HEK293 (cell line): ENCODE measurements around the gene SEC11A.

Experiments used
- CTCF ChIA-PET: fragments of 350-600 bp; formaldehyde crosslinking; extraction: SDS; loops from one replicate; lab custom pipeline; 2021; ENCODE audit warnings: antibody characterized with exemption; lab: Yijun Ruan, JAX
- POLR2A ChIA-PET: fragments of 300-600 bp; formaldehyde crosslinking; extraction: SDS; loops from one replicate; lab custom pipeline; 2020; ENCODE audit warnings: antibody characterized with exemption, inconsistent platforms; lab: Yijun Ruan, JAX
- H3K27ac ChIP-seq: fragments of 200-500 bp; sonication (Bioruptor generic); 2 replicates; pipeline ENCODE4 v1.5.1; 2014; ENCODE audit warnings: low read depth, low read length, control low read depth, inconsistent platforms; ENCODE audit errors: extremely low read depth
- H3K36me3 ChIP-seq, 2 experiments: fragments of 200-500 bp in 1 of 2; sonication (Bioruptor generic) in 1 of 2; 1 replicate in 1 of 2; 2 replicates in 1 of 2; pipeline ENCODE4 v1.5.1; 2014 to 2017; ENCODE audit warnings: inconsistent platforms in 2 of 2, low read length in 2 of 2; ENCODE audit not compliant: control insufficient read depth in 2 of 2, insufficient read depth in 1 of 2
- H3K4me1 ChIP-seq: fragments of 200-500 bp; sonication (Bioruptor generic); 2 replicates; pipeline ENCODE4 v1.5.1; 2014; ENCODE audit warnings: mild to moderate bottlenecking, low read length, inconsistent platforms; ENCODE audit not compliant: control insufficient read depth, insufficient read depth
- H3K4me3 ChIP-seq: 2 replicates; pipeline ENCODE4 v1.5.1; 2011; ENCODE audit warnings: low read depth, mild to moderate bottlenecking, control low read depth, low read length, moderate library complexity
- H3K9me3 ChIP-seq: fragments of 200-500 bp; sonication (Bioruptor generic); 2 replicates; pipeline ENCODE4 v1.5.1; 2014; ENCODE audit warnings: low read depth, low read length, inconsistent platforms; ENCODE audit not compliant: control insufficient read depth, insufficient read depth
- HOXD13 ChIP-seq: sonication (generic); formaldehyde crosslinking; IDR thresholded peaks from 2 replicates; pipeline ENCODE4 v1.8.0; 2022; ENCODE audit warnings: missing genetic modification reagents, borderline replicate concordance
- REPIN1 ChIP-seq: fragments of 450-650 bp; formaldehyde crosslinking; IDR thresholded peaks from 2 replicates; pipeline ENCODE4 v1.5.1; 2017; ENCODE audit warnings: missing biosample characterization, missing genetic modification characterization, low read depth
- SALL2 ChIP-seq: fragments of 450-650 bp; formaldehyde crosslinking; IDR thresholded peaks from 2 replicates; pipeline ENCODE4 v1.5.0; 2017; ENCODE audit warnings: missing biosample characterization, mild to moderate bottlenecking, missing genetic modification characterization, borderline replicate concordance
- SCRT1 ChIP-seq: fragments of 450-650 bp; formaldehyde crosslinking; IDR thresholded peaks from 2 replicates; pipeline ENCODE4 v1.5.1; 2016; ENCODE audit warnings: missing biosample characterization, missing genetic modification characterization, borderline replicate concordance
- ZBTB1 ChIP-seq: fragments of 450-650 bp; formaldehyde crosslinking; IDR thresholded peaks from 2 replicates; pipeline ENCODE4 v1.5.1; 2016; ENCODE audit warnings: missing biosample characterization, missing genetic modification characterization
- ZBTB8A ChIP-seq: fragments of 450-650 bp; formaldehyde crosslinking; IDR thresholded peaks from 2 replicates; pipeline ENCODE4 v1.5.1; 2016; ENCODE audit warnings: missing biosample characterization, missing genetic modification characterization
- ZFP3 ChIP-seq: fragments of 450-650 bp; formaldehyde crosslinking; IDR thresholded peaks from 2 replicates; pipeline ENCODE4 v1.5.1; 2016; ENCODE audit warnings: low read depth, missing biosample characterization, missing genetic modification characterization
- ZFP37 ChIP-seq: fragments of 450-650 bp; formaldehyde crosslinking; IDR thresholded peaks from 2 replicates; pipeline ENCODE4 v1.5.1; 2016; ENCODE audit warnings: missing biosample characterization, missing genetic modification characterization
- ZFP41 ChIP-seq: fragments of 450-650 bp; formaldehyde crosslinking; IDR thresholded peaks from 2 replicates; pipeline ENCODE4 v1.5.1; 2016; ENCODE audit warnings: missing biosample characterization, missing genetic modification characterization, borderline replicate concordance
- ZNF133 ChIP-seq: fragments of 450-650 bp; formaldehyde crosslinking; IDR thresholded peaks from 2 replicates; pipeline ENCODE4 v1.5.1; 2016; ENCODE audit warnings: missing biosample characterization, missing genetic modification characterization
- ZNF155 ChIP-seq: fragments of 450-650 bp; formaldehyde crosslinking; IDR thresholded peaks from 2 replicates; pipeline ENCODE4 v1.5.1; 2016; ENCODE audit warnings: missing biosample characterization, missing genetic modification characterization
- ZNF157 ChIP-seq: fragments of 450-650 bp; formaldehyde crosslinking; IDR thresholded peaks from 2 replicates; pipeline ENCODE4 v1.5.1; 2016; ENCODE audit warnings: missing biosample characterization, missing genetic modification characterization
- ZNF16 ChIP-seq: fragments of 450-650 bp; formaldehyde crosslinking; IDR thresholded peaks from 2 replicates; pipeline ENCODE4 v1.5.1; 2016; ENCODE audit warnings: low read depth, missing biosample characterization, missing genetic modification characterization
- ZNF2 ChIP-seq: fragments of 450-650 bp; formaldehyde crosslinking; IDR thresholded peaks from 2 replicates; pipeline ENCODE4 v1.5.1; 2016; ENCODE audit warnings: missing biosample characterization, missing genetic modification characterization
- ZNF292 ChIP-seq: fragments of 450-650 bp; formaldehyde crosslinking; IDR thresholded peaks from 2 replicates; pipeline ENCODE4 v1.5.1; 2016; ENCODE audit warnings: low read depth, missing biosample characterization, missing genetic modification characterization, borderline replicate concordance
- ZNF473 ChIP-seq: fragments of 450-650 bp; formaldehyde crosslinking; IDR thresholded peaks from 2 replicates; pipeline ENCODE4 v1.5.1; 2017; ENCODE audit warnings: missing biosample characterization, missing genetic modification characterization
- ZNF530 ChIP-seq: fragments of 450-650 bp; formaldehyde crosslinking; IDR thresholded peaks from 2 replicates; pipeline ENCODE4 v1.5.1; 2016; ENCODE audit warnings: low read depth, missing biosample characterization, missing genetic modification characterization
- ZNF549 ChIP-seq: fragments of 450-650 bp; IDR thresholded peaks from 2 replicates; pipeline ENCODE4 v1.5.1; 2018; ENCODE audit warnings: missing biosample characterization, missing genetic modification characterization, mild to moderate bottlenecking, inconsistent platforms, moderate library complexity
- ZNF561 ChIP-seq: fragments of 450-650 bp; IDR thresholded peaks from 2 replicates; pipeline ENCODE4 v1.5.1; 2018; ENCODE audit warnings: missing biosample characterization, missing genetic modification characterization, borderline replicate concordance
- ZNF585B ChIP-seq: fragments of 450-650 bp; formaldehyde crosslinking; IDR thresholded peaks from 2 replicates; pipeline ENCODE4 v1.5.1; 2016; ENCODE audit warnings: missing biosample characterization, missing genetic modification characterization
- ZNF677 ChIP-seq: fragments of 450-650 bp; IDR thresholded peaks from 2 replicates; pipeline ENCODE4 v1.5.0; 2018; ENCODE audit warnings: missing biosample characterization, mild to moderate bottlenecking, missing genetic modification characterization, moderate library complexity
- ZNF777 ChIP-seq: fragments of 450-650 bp; formaldehyde crosslinking; IDR thresholded peaks from 2 replicates; pipeline ENCODE4 v1.5.1; 2017; ENCODE audit warnings: missing biosample characterization, missing genetic modification characterization, borderline replicate concordance
- TF ChIP-seq, protein P1 (sequence below): fragments of 450-650 bp; formaldehyde crosslinking; IDR thresholded peaks from 2 replicates; pipeline ENCODE4 v1.5.1; 2016; ENCODE audit warnings: missing biosample characterization, missing genetic modification characterization
- TF ChIP-seq, protein P2 (sequence below): sonication (generic); formaldehyde crosslinking; IDR thresholded peaks from 2 replicates; pipeline ENCODE4 v1.8.1; 2022; ENCODE audit warnings: mild to moderate bottlenecking, moderate library complexity, missing genetic modification reagents
- TF ChIP-seq, protein P3 (sequence below): fragments of 450-650 bp; formaldehyde crosslinking; IDR thresholded peaks from 2 replicates; pipeline ENCODE4 v1.5.1; 2017; ENCODE audit warnings: missing biosample characterization, missing genetic modification characterization
- TF ChIP-seq, protein P4 (sequence below): fragments of 450-650 bp; formaldehyde crosslinking; IDR thresholded peaks from 2 replicates; pipeline ENCODE4 v1.5.1; 2017; ENCODE audit warnings: missing biosample characterization, missing genetic modification characterization
- TF ChIP-seq, protein P5 (sequence below): fragments of 450-650 bp; formaldehyde crosslinking; IDR thresholded peaks from 2 replicates; pipeline ENCODE4 v1.5.1; 2016; ENCODE audit warnings: missing biosample characterization, missing genetic modification characterization
- TF ChIP-seq, protein P6 (sequence below): fragments of 450-650 bp; formaldehyde crosslinking; IDR thresholded peaks from 2 replicates; pipeline ENCODE4 v1.5.1; 2017; ENCODE audit warnings: missing biosample characterization, missing genetic modification characterization

Gene SEC11A

DNA sequence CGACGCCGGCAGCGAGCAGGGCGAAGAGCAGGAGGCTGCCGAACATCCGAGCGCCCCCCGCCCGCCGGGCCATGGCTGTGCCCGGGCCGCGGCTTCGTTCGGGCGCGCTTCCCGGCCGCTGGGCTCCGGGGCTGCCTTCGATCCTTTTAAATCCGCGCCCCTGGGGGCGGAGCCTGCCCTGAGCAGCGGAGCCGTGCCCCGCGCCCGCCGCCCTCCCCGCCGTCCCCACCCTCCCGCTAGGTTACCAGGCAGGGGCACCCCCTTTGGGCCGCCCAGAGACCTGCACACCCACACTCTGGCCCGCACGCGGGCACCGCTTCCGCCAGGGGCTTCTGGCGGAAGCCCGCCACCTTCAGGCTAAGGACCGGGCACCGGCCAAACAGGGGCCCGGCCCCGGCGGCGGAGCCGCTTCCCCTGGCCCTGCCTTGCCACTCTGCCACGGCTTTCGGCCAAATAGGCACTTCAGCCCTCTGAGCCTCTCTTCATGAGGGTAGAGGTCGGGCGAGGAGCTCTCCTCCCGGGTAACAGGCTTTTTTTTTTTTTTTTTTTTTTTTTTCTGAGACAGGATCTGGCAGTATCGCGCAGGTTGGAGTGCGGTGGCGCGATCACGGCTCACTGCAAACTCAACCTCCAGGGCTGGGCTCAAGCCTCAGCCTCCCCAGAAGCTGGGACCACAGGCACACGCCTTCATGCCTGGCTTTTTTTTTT is 57.7 kb downstream of the SEC11A start, which contains the start of gene NMB (continued):
- TF ChIP-seq REPIN1 (no peak), ZNF155 (tag by site-specific recombination) (no peak), ZNF561 (peak; percentile 46; the same call in 1 of the 2 replicates), ZFP37 (tag by site-specific recombination) (no peak), ZNF549 (tag by site-specific recombination) (no peak), ZNF585B (no peak), ZNF677 (no peak)
- TF ChIP-seq, protein P1, sequence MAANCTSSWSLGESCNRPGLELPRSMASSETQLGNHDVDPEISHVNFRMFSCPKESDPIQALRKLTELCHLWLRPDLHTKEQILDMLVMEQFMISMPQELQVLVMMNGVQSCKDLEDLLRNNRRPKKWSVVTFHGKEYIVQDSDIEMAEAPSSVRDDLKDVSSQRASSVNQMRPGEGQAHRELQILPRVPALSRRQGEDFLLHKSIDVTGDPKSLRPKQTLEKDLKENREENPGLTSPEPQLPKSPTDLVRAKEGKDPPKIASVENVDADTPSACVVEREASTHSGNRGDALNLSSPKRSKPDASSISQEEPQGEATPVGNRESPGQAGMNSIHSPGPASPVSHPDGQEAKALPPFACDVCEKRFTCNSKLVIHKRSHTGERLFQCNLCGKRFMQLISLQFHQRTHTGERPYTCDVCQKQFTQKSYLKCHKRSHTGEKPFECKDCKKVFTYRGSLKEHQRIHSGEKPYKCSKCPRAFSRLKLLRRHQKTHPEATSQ (tag by site-specific recombination), result no peak
- TF ChIP-seq, protein P2, sequence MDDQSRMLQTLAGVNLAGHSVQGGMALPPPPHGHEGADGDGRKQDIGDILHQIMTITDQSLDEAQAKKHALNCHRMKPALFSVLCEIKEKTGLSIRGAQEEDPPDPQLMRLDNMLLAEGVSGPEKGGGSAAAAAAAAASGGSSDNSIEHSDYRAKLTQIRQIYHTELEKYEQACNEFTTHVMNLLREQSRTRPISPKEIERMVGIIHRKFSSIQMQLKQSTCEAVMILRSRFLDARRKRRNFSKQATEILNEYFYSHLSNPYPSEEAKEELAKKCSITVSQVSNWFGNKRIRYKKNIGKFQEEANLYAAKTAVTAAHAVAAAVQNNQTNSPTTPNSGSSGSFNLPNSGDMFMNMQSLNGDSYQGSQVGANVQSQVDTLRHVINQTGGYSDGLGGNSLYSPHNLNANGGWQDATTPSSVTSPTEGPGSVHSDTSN, result no peak

DNA sequence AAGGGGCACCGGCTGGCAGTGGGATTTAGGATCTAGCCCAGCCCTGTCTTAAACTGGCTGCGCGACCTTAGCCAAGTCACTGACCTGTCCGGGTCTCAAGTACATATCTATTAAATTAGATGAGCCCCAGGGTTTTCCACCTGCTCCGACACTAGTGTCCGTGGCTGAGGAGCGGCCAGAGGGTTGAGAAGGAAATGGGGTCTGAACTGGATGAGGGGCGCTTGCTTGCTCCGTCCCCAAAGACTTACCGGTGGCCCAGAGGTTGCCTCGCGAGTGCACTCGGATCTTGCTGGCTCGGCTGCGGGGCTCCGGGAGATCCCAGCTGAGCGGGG is 58.2 kb downstream of the SEC11A start:
- H3K4me1 ChIP-seq, result peaks cover 14% of the 10 kb centered on the region
- H3K27ac ChIP-seq, result peak overlapping the region; percentile 46; the same call in 1 of the 2 replicates

More for the DNA sequence above, 58.2 kb downstream of the SEC11A start:
- Histone ChIP-seq H3K36me3 (peaks cover 2 to 8% of the 10 kb centered on the region in 2 experiments; a peak in 2 of 3 replicates), H3K4me3 (peak overlapping the region; percentile 35), H3K9me3 (no peaks in the 10 kb centered on the region)
- ChIA-PET CTCF (interaction anchor here (1.2 to 4.9 kb wide), 4 partner anchors 57 to 113 kb away, joined by 4 to 19 read pairs (median 4); no protein-coding TSS in a partner anchor), POLR2A (no interaction called here)
- TF ChIP-seq ZNF133 (tag by site-specific recombination) (no peak), ZNF157 (no peak), ZBTB8A (tag by site-specific recombination) (no peak), HOXD13 (CRISPR knock-in tag) (no peak), SCRT1 (tag by site-specific recombination) (no peak), ZFP3 (tag by site-specific recombination) (no peak), ZBTB1 (tag by site-specific recombination) (no peak), ZFP41 (tag by site-specific recombination) (no peak), ZNF292 (tag by site-specific recombination) (no peak), ZNF777 (tag by site-specific recombination) (no peak), ZNF2 (tag by site-specific recombination) (no peak), SALL2 (tag by site-specific recombination) (no peak), ZNF473 (tag by site-specific recombination) (no peak), ZNF16 (tag by site-specific recombination) (no peak), ZNF530 (no peak)
- TF ChIP-seq, protein P3, sequence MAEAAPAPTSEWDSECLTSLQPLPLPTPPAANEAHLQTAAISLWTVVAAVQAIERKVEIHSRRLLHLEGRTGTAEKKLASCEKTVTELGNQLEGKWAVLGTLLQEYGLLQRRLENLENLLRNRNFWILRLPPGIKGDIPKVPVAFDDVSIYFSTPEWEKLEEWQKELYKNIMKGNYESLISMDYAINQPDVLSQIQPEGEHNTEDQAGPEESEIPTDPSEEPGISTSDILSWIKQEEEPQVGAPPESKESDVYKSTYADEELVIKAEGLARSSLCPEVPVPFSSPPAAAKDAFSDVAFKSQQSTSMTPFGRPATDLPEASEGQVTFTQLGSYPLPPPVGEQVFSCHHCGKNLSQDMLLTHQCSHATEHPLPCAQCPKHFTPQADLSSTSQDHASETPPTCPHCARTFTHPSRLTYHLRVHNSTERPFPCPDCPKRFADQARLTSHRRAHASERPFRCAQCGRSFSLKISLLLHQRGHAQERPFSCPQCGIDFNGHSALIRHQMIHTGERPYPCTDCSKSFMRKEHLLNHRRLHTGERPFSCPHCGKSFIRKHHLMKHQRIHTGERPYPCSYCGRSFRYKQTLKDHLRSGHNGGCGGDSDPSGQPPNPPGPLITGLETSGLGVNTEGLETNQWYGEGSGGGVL (tag by site-specific recombination), result no peak
- TF ChIP-seq, protein P4, sequence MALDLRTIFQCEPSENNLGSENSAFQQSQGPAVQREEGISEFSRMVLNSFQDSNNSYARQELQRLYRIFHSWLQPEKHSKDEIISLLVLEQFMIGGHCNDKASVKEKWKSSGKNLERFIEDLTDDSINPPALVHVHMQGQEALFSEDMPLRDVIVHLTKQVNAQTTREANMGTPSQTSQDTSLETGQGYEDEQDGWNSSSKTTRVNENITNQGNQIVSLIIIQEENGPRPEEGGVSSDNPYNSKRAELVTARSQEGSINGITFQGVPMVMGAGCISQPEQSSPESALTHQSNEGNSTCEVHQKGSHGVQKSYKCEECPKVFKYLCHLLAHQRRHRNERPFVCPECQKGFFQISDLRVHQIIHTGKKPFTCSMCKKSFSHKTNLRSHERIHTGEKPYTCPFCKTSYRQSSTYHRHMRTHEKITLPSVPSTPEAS (tag by site-specific recombination), result no peak
- TF ChIP-seq, protein P5, sequence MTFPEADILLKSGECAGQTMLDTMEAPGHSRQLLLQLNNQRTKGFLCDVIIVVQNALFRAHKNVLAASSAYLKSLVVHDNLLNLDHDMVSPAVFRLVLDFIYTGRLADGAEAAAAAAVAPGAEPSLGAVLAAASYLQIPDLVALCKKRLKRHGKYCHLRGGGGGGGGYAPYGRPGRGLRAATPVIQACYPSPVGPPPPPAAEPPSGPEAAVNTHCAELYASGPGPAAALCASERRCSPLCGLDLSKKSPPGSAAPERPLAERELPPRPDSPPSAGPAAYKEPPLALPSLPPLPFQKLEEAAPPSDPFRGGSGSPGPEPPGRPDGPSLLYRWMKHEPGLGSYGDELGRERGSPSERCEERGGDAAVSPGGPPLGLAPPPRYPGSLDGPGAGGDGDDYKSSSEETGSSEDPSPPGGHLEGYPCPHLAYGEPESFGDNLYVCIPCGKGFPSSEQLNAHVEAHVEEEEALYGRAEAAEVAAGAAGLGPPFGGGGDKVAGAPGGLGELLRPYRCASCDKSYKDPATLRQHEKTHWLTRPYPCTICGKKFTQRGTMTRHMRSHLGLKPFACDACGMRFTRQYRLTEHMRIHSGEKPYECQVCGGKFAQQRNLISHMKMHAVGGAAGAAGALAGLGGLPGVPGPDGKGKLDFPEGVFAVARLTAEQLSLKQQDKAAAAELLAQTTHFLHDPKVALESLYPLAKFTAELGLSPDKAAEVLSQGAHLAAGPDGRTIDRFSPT, result no peak
- TF ChIP-seq, protein P6, sequence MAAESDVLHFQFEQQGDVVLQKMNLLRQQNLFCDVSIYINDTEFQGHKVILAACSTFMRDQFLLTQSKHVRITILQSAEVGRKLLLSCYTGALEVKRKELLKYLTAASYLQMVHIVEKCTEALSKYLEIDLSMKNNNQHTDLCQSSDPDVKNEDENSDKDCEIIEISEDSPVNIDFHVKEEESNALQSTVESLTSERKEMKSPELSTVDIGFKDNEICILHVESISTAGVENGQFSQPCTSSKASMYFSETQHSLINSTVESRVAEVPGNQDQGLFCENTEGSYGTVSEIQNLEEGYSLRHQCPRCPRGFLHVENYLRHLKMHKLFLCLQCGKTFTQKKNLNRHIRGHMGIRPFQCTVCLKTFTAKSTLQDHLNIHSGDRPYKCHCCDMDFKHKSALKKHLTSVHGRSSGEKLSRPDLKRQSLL (tag by site-specific recombination), result no peak
